HG03103 (cell line): Measurements from ENCODE around the gene ASTN2.
A peak's percentile ranks its signal among the peaks of the same experiment; 100 is the strongest.

Source experiments
- ATAC-seq: cut with Tn5 transposase; IDR thresholded peaks from one replicate; pipeline ENCODE4 v1.9.1; 2021; ENCODE audit warnings: low read depth; ENCODE audit not compliant: unreplicated experiment

Gene ASTN2

GRCh38 chr9:116506685-116507084, 908.2 kb downstream of the ASTN2 start:
- ATAC-seq = no peak

DNA sequence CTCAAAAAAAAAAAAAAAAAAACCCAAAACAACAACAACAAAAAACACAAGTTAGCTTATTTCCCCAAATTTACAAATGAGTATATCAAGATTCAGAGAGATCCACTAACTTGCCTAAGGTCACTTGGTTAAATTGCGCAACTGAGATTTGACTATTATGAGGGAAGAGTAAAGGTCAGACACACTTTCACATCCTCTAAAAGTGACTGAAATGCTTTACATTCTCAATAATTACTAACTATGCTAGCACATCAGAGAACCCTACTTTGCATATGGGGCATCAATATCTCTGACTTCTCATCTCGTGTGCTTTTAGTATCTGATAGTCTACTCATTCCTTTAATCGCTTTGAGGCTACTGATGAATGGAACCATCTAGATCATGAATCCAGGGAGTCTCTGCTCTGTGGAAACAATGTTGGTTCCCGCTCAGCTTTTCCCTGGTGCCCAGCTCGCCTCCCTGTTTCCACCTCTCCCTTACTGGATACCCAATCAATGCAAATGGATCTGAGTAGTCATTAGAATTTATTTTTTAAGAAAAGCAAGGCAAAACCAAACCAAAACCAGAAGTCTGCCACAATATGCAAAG, 909.9 kb downstream of the ASTN2 start:
- peak; percentile 95 for ATAC-seq

GRCh38 chr9:116504081-116504480, 910.8 kb downstream of the ASTN2 start:
- no peak for ATAC-seq

- ATAC-seq = no peak
Measured at GRCh38 chr9:116502746-116503145, 912.1 kb downstream of the ASTN2 start.

DNA sequence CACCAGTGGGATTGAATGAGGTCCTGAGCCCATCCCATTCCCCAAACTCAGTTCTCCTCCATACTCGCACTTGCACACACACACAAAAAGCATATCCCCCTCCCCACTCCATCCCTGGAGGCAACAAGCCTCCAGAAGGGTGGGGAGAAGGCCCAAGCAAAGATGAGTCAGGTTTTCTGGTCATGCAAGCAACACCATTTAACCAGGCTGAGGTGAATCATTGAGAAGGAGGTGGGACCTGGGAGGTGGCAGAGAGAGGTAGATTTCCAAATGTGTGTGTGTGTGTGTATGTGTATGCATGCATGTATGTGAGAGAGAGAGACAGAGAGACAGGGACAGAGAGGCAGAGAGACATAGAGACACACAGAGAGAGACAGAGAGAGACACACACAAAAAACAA, 913.0 kb downstream of the ASTN2 start:
- ATAC-seq = no peak

DNA sequence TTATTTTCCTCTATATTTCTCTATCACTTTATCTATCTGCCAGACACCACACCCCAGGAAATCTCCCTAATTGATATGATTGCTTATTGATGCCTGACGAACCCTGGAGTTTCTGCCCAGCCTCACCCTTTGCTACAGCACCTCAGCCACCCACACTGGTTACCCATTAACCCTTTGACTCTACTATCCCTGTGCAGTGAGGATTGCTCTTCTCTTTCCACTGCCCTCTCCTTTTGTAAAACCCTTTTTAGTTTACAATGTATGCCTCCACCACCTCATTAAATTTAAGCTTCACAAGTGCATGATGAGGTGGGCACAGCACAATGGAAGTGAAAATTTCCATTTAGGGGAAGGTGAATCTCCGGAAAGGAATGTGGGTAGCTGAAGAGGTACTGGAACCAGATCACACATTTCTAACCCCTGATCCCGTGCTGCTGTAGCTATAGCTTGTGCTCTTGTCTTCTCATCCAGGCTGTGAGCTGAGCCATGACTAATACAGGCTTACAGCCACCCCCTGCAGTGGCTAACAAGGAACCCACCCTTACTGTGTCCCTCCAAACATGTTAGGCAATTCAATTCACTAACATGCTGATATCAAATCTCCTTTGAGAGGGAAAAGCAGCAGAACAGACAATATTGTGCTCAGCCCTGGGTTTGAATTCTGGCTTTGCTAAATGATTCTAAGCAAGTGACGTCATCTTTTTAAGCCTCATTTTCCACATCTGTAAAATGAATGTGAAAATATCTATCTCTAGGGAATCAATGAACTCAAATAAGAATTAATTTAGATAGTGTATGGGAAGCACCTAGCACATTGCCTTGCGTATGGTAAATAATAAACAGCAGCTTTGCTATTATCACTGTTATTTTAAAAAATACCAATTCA, 914.6 kb downstream of the ASTN2 start:
- no peak for ATAC-seq

GRCh38 chr9:116499434-116499833, 915.4 kb downstream of the ASTN2 start:
- no peak for ATAC-seq

DNA sequence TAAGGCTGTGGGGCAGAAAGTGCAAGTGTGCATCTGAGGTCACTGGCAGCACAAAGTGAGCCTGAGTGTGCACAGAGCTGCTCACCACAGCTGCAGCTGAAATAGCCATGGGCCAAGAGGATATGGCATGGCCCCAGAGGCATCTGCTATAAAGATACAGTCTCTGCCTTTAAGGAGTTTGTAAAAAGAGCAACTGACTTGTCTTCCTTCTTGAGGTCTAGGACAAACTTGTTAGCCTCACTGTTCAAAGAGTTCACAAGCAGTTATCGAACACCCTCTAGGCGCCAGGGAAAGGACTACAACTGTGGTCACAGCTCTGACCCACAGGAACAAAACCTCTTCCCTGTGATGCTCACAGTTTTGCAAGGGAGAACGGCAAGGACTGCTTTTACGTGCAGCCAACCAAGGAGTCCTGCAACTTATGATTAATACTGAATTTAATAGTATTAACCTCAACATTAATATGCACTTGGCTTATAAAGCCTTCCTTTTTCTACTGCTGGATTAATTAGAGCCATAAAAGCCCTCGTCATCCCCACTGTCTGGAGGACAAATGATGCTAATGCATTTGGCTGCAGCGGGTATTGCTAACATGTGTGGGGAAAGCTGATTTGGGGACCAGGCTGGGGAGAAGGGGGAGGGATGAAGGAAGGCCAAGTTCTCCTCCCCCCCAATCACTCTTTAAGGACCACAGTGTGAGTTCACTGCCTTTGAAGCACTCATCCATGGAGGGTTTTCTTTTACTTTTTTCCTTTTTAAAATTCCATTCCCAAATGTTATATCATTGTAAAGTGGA, 917.6 kb downstream of the ASTN2 start:
- ATAC-seq = no peak

- ATAC-seq = no peak
Measured at GRCh38 chr9:116496167-116496566, 918.7 kb downstream of the ASTN2 start.

DNA sequence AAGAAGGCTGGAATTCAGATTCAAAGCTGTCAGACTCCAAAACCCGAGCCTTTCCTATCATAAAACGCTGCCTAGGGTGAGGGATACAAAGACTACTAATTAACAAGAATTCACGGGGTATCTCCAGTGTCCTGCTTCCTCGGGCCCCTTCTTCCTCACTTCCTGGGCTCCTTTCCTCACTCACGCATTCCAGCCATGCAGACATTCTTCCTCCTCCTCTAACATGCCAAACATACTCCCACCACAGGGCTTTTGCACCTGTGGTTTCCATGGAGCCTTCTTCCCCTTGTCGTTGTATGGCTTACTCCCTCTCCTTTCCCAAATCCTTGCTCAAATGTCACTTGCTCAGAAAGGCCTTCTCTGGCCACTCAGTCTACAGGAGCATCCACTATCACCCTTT, 919.1 kb downstream of the ASTN2 start:
- ATAC-seq = no peak

DNA sequence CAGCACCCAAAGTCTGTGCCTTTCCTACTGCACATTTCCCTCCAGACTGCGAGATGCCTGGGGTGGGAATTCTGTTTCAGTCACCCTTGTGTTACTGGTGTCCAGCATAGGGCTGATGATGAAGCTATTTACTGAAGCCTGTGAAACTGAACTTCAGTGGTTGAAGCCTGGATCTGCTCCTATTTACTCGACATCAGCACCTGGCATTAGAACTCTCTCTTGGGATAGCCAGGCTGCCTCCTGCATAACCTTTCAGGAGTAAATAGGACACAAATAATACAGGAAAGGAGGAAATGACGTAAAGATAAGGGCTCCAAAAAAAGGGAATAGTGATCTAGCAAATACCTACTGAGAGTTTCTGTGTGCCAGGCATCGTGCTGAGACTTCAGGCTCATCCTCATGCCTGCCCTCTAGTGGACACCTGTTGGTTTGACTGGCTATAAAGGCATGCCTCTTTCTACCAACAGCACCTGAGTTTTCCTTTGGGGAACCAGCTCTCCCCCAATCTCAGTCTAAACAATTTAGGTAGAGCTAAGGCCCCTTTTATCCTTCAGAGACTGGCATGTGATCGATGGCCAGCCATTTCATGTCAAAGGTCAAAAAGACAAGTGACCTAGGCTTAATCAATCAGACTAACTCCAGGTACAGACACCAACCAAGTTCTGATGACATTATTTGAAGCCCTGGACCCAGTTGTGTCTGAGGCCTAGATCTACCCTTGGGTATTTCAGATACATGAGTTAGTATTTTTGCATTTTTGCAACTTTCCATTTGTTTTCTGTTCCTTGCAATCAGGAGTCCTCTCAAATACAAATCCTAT, 919.8 kb downstream of the ASTN2 start:
- ATAC-seq = no peak

DNA sequence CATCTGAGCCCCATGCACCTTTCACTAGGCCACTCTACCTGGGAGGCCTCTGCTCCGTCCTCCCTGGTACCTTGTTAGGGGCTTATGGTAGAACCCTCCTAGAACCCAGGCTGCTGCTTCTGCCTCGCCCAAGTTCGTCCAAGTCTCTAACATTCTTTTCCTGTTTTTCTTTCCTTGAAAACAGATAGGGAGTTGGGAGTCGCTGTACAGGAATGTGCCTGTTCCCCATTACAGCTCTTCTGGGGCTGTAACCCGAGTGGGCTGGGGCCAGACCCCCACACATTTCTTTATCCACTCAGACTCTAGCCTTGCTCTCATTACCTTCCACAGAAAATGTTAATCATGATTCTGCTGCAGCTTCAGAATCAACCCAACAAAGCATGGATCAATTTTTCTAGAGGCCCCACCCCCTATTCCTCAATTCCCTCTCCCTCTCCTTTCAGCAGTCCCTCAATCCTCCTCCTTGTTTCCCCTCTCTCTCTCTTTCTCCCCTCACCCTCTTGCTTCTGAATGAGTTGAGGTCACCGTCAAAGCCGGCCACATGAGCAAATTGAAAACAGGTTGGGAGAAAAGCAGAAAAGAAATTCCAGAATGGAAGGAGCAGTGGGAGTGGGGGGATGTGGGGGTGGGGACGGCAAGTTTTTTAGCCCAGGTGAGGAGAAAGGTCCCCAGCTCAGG, 921.5 kb downstream of the ASTN2 start:
- no peak for ATAC-seq

GRCh38 chr9:116491659-116492058, 923.2 kb downstream of the ASTN2 start:
- no peak for ATAC-seq

DNA sequence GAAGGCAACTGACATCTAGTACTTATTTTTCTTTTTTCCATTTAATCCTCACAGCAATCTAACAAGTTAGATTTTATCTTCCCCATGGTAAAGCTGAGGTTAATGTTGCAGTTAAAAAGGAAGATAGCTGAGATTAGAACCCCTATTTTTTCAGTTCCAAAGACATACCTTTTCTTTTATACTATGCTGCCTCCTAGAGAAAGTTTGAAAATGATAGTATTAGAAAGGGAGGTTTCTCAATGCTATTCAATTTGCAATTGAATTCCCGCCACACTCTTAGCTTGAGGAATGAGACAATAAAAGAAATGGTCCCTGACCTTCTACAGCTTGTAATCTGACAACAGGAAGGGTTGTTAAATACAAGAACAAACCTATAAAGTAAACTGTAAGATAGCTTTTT, 923.6 kb downstream of the ASTN2 start:
- ATAC-seq = no peak

DNA sequence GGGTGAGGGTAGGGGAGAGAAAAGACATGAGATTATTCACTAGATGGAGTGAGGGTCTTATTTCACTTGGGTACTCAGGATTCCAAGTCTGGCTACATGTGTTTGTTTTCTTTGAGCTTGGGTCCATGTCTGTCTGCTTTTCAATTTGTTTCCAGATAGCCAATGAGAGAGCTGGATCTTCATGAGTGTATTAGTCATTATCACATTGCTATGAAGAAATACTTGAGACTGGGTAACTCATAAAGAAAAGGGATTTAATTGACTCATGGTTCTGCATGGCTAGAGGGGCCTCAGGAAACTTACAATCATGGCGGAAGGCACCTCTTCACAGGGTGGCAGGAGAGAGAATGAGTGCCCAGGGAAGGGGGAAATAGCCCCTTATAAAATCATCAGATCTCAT, 924.5 kb downstream of the ASTN2 start:
- ATAC-seq = no peak

- ATAC-seq = no peak
Measured at GRCh38 chr9:116488373-116488772, 926.5 kb downstream of the ASTN2 start.

GRCh38 chr9:116484492-116485061, 930.3 kb downstream of the ASTN2 start:
- no peak for ATAC-seq

- ATAC-seq = no peak
Measured at GRCh38 chr9:116483622-116484491, 931.0 kb downstream of the ASTN2 start.

DNA sequence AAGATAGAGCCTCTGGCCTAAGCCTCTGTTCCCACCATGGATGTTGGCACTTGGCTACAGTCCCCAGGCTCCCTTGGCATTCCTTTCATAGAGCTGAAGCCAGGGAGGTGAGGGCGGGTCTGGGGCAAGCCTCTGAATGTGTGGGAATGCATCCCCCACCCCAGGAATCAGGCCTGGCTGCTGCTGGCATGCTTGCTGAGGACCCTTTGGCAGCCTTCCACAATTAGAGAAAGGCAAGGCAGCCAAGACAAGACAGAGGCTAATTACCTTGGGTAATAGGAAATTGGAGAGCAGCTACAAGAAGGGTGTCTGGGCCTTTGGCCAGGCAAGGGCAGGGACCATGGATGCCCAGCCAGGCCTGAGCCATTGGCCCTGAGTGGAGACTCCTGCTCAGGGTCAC, 932.1 kb downstream of the ASTN2 start:
- no peak for ATAC-seq
